SK-N-SH treated with all-trans-retinoic acid at 6 μM for 48 hours (cell line): ENCODE measurements around the gene SYNPO.

Source experiments
- ATAC-seq: fragments of 200-7000 bp; cut with Tn5 transposase; 3 replicates; pipeline ENCODE4 v1.9.1; 2020; ENCODE audit warnings: mild to moderate bottlenecking, moderate library complexity
- ARNTL ChIP-seq: fragments of 450-650 bp; formaldehyde crosslinking; IDR thresholded peaks from 2 replicates; pipeline ENCODE4 v1.5.0; 2020; ENCODE audit warnings: low read depth, mild to moderate bottlenecking, moderate library complexity, borderline replicate concordance
- BACH2 ChIP-seq: fragments of 250-450 bp; sonication (Bioruptor Pico); IDR thresholded peaks from 2 replicates; pipeline ENCODE4 v1.9.0; 2021; ENCODE audit warnings: mild to moderate bottlenecking, borderline replicate concordance
- CREB5 ChIP-seq: fragments of 250-450 bp; sonication (Bioruptor Pico); IDR thresholded peaks from 2 replicates; pipeline ENCODE4 v1.5.1; 2020; ENCODE audit warnings: low read depth, mild to moderate bottlenecking, moderate library complexity
- CSDC2 ChIP-seq: fragments of 250-450 bp; sonication (Bioruptor Pico); IDR thresholded peaks from 2 replicates; pipeline ENCODE4 v1.5.0; 2020; ENCODE audit warnings: mild to moderate bottlenecking, moderate library complexity
- ESRRG ChIP-seq: fragments of 250-450 bp; sonication (Bioruptor Pico); IDR thresholded peaks from 2 replicates; pipeline ENCODE4 v1.6.1; 2021; ENCODE audit warnings: mild to moderate bottlenecking
- GLIS3 ChIP-seq: fragments of 250-450 bp; sonication (Bioruptor Pico); IDR thresholded peaks from 2 replicates; pipeline ENCODE4 v1.5.0; 2020; ENCODE audit warnings: mild to moderate bottlenecking, moderate library complexity
- OSR1 ChIP-seq: fragments of 250-450 bp; sonication (Bioruptor Pico); IDR thresholded peaks from 2 replicates; pipeline ENCODE4 v1.8.0; 2022; ENCODE audit warnings: moderate library complexity, mild to moderate bottlenecking, inconsistent platforms
- PPARA ChIP-seq: fragments of 250-450 bp; sonication (Bioruptor Pico); IDR thresholded peaks from 2 replicates; pipeline ENCODE4 v1.5.0; 2020; ENCODE audit warnings: mild to moderate bottlenecking, borderline replicate concordance
- RARB ChIP-seq: fragments of 250-450 bp; sonication (Bioruptor Pico); IDR thresholded peaks from 2 replicates; pipeline ENCODE4 v1.8.0; 2021; ENCODE audit warnings: mild to moderate bottlenecking, moderate library complexity
- SNAI2 ChIP-seq: fragments of 250-450 bp; sonication (Bioruptor Pico); IDR thresholded peaks from 2 replicates; pipeline ENCODE4 v1.5.0; 2020; ENCODE audit warnings: mild to moderate bottlenecking, moderate library complexity
- TCF4 ChIP-seq: fragments of 250-450 bp; sonication (Bioruptor Pico); IDR thresholded peaks from 2 replicates; pipeline ENCODE4 v1.8.0; 2021; ENCODE audit warnings: mild to moderate bottlenecking, moderate library complexity, borderline replicate concordance
- TOX ChIP-seq: fragments of 250-450 bp; sonication (Bioruptor Pico); IDR thresholded peaks from 2 replicates; pipeline ENCODE4 v1.8.0; 2021; ENCODE audit warnings: mild to moderate bottlenecking, moderate library complexity, borderline replicate concordance
- ZC3H10 ChIP-seq: fragments of 250-450 bp; sonication (Bioruptor Pico); IDR thresholded peaks from 2 replicates; pipeline ENCODE4 v1.5.1; 2021; ENCODE audit warnings: mild to moderate bottlenecking, moderate library complexity
- ZFP30 ChIP-seq: fragments of 450-650 bp; formaldehyde crosslinking; IDR thresholded peaks from 2 replicates; pipeline ENCODE4 v1.5.0; 2022; ENCODE audit warnings: mild to moderate bottlenecking, moderate library complexity
- ZNF565 ChIP-seq: fragments of 450-650 bp; formaldehyde crosslinking; conservative IDR thresholded peaks from 2 replicates; pipeline ENCODE4 v1.5.0; 2020; ENCODE audit warnings: low read depth, mild to moderate bottlenecking, moderate library complexity
- ZNF70 ChIP-seq: fragments of 450-650 bp; formaldehyde crosslinking; IDR thresholded peaks from 2 replicates; pipeline ENCODE4 v1.5.0; 2020; ENCODE audit warnings: mild to moderate bottlenecking, moderate library complexity
- ZNF8 ChIP-seq: fragments of 450-650 bp; formaldehyde crosslinking; IDR thresholded peaks from 2 replicates; pipeline ENCODE4 v1.5.0; 2020; ENCODE audit warnings: mild to moderate bottlenecking, moderate library complexity
- TF ChIP-seq, protein P1 (sequence below): fragments of 250-450 bp; sonication (Bioruptor Pico); IDR thresholded peaks from 2 replicates; pipeline ENCODE4 v1.5.1; 2021; ENCODE audit warnings: mild to moderate bottlenecking, moderate library complexity
- TF ChIP-seq, protein P2 (sequence below): fragments of 250-450 bp; sonication (Bioruptor Pico); IDR thresholded peaks from 2 replicates; pipeline ENCODE4 v1.8.0; 2020; ENCODE audit warnings: mild to moderate bottlenecking, moderate library complexity, borderline replicate concordance

The SYNPO gene

DNA sequence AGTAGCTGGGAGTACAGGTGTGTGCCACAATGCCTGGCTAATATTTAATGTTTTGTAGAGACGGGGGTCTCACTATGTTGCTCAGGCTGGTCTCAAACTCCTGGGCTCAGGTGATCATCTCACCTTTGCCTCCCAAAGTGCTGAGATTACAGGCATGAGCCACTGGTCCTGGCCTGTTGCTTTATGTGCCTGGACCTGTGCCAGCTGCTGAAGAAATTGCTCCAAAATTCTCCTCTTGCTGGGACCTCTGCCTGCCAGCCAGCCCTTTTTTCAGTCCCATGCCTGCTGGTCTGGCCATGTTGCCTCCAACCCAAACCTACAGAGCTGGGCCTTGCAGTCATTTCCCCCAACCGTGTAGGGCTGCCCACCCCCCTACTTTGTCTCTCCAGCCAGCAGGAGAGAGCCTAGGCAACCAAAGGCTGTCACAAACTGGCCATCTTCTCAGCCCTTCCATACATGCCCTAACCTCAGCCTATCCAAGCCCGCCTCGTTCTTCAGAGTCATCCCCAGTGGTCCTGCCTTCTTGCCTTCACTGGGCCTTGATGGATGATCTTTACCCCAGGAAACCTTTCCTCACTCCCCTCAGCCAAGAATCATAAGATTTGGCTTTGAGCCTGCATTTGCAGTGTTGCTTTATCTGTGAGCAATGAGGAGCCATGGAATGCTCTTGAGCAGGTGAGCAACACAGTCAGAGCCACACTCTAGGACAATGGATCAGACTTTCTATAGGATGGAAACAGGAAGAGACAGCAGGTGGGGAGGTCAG is 27.4 kb upstream of the SYNPO start:
- TF ChIP-seq BACH2 (CRISPR knock-in tag): no peak
- TF ChIP-seq ESRRG (CRISPR knock-in tag): no peak
- TF ChIP-seq ZC3H10 (CRISPR knock-in tag): no peak
- no peak for TF ChIP-seq OSR1 (CRISPR knock-in tag)
- no peak for TF ChIP-seq ZNF8 (CRISPR knock-in tag)
- TF ChIP-seq, protein P1, sequence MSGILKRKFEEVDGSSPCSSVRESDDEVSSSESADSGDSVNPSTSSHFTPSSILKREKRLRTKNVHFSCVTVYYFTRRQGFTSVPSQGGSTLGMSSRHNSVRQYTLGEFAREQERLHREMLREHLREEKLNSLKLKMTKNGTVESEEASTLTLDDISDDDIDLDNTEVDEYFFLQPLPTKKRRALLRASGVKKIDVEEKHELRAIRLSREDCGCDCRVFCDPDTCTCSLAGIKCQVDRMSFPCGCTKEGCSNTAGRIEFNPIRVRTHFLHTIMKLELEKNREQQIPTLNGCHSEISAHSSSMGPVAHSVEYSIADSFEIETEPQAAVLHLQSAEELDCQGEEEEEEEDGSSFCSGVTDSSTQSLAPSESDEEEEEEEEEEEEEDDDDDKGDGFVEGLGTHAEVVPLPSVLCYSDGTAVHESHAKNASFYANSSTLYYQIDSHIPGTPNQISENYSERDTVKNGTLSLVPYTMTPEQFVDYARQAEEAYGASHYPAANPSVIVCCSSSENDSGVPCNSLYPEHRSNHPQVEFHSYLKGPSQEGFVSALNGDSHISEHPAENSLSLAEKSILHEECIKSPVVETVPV (CRISPR knock-in tag): no peak
- no peak for TF ChIP-seq TOX (CRISPR knock-in tag)
- no peak for TF ChIP-seq PPARA (CRISPR knock-in tag)
- TF ChIP-seq SNAI2 (CRISPR knock-in tag): no peak
- TF ChIP-seq CSDC2 (CRISPR knock-in tag): no peak
- TF ChIP-seq ZNF565: no peak
- no peak for TF ChIP-seq ZFP30 (CRISPR knock-in tag)
- TF ChIP-seq, protein P2, sequence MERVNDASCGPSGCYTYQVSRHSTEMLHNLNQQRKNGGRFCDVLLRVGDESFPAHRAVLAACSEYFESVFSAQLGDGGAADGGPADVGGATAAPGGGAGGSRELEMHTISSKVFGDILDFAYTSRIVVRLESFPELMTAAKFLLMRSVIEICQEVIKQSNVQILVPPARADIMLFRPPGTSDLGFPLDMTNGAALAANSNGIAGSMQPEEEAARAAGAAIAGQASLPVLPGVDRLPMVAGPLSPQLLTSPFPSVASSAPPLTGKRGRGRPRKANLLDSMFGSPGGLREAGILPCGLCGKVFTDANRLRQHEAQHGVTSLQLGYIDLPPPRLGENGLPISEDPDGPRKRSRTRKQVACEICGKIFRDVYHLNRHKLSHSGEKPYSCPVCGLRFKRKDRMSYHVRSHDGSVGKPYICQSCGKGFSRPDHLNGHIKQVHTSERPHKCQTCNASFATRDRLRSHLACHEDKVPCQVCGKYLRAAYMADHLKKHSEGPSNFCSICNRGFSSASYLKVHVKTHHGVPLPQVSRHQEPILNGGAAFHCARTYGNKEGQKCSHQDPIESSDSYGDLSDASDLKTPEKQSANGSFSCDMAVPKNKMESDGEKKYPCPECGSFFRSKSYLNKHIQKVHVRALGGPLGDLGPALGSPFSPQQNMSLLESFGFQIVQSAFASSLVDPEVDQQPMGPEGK (CRISPR knock-in tag): no peak
- TF ChIP-seq CREB5 (CRISPR knock-in tag): no peak
- no peak for ATAC-seq

GRCh38 chr5:150613991-150614660 is 26.3 kb upstream of the SYNPO start:
- ATAC-seq: no peak
- TF ChIP-seq ESRRG (CRISPR knock-in tag): no peak

- TF ChIP-seq ZFP30 (CRISPR knock-in tag) (no peak), ARNTL (CRISPR knock-in tag) (no peak), SNAI2 (CRISPR knock-in tag) (no peak), ZNF70 (CRISPR knock-in tag) (no peak), PPARA (CRISPR knock-in tag) (no peak), CSDC2 (CRISPR knock-in tag) (no peak), GLIS3 (CRISPR knock-in tag) (no peak), ZNF8 (CRISPR knock-in tag) (no peak)
- TF ChIP-seq, protein P2 (CRISPR knock-in tag): no peak
- TF ChIP-seq, protein P1 (CRISPR knock-in tag): no peak
- ATAC-seq: no peak
Observed at GRCh38 chr5:150614661-150615060, 25.8 kb upstream of the SYNPO start.

- peak; percentile 25; the same call in 2 of the 3 replicates for ATAC-seq
- TF ChIP-seq SNAI2 (CRISPR knock-in tag): no peak
- TF ChIP-seq RARB (CRISPR knock-in tag): no peak
- no peak for TF ChIP-seq TCF4
Observed at GRCh38 chr5:150615141-150615699, 25.2 kb upstream of the SYNPO start.
